Astrocyte (in vitro differentiated cells and primary cell): ENCODE results near the gene PDK2. TPM values are rescaled to one million over a fixed set of nuclear protein-coding genes. Genes with fewer than 3 reads are reported as not detected.

Source experiments
- DNase-seq: peaks from one replicate; pipeline ENCODE4 v3.0.0-alpha.2; 2010; ENCODE audit warnings: low read depth
- FAIRE-seq: peaks from 2 replicates; lab custom pipeline; 2011; peaks lifted over from hg19 to GRCh38; lab: Jason Lieb, UNC
- H2AFZ ChIP-seq: 2 replicates; pipeline ENCODE4 v1.6.0; 2012; ENCODE audit warnings: low read depth, low read length, inconsistent platforms
- H3K27ac ChIP-seq: 2 replicates; pipeline ENCODE4 v1.5.1; 2011; ENCODE audit warnings: low read depth, low read length, inconsistent platforms
- H3K27me3 ChIP-seq: 2 replicates; pipeline ENCODE4 v1.6.0; 2011; ENCODE audit warnings: low read length, inconsistent platforms; ENCODE audit not compliant: insufficient read depth
- H3K36me3 ChIP-seq: 2 replicates; pipeline ENCODE4 v1.5.1; 2011; ENCODE audit warnings: low read length, inconsistent platforms; ENCODE audit not compliant: insufficient read depth
- H3K4me1 ChIP-seq: 2 replicates; pipeline ENCODE4 v1.5.1; 2011; ENCODE audit warnings: low read length, inconsistent platforms; ENCODE audit not compliant: insufficient read depth
- H3K4me2 ChIP-seq: 2 replicates; pipeline ENCODE4 v1.6.0; 2012; ENCODE audit warnings: low read length, inconsistent platforms
- H3K4me3 ChIP-seq: 2 replicates; pipeline ENCODE4 v1.5.1; 2011; ENCODE audit warnings: low read depth, mild to moderate bottlenecking, low read length, inconsistent platforms; ENCODE audit not compliant: insufficient read depth
- H3K79me2 ChIP-seq: 2 replicates; pipeline ENCODE4 v1.6.0; 2012; ENCODE audit warnings: mild to moderate bottlenecking, low read length, inconsistent platforms; ENCODE audit not compliant: insufficient read depth
- H3K9ac ChIP-seq: 2 replicates; pipeline ENCODE4 v1.6.0; 2012; ENCODE audit warnings: mild to moderate bottlenecking, low read length, inconsistent platforms
- H3K9me3 ChIP-seq: 2 replicates; pipeline ENCODE4 v1.5.1; 2012; ENCODE audit warnings: low read depth, mild to moderate bottlenecking, low read length, inconsistent platforms; ENCODE audit not compliant: insufficient read depth
- H4K20me1 ChIP-seq: 2 replicates; pipeline ENCODE4 v1.6.0; 2012; ENCODE audit warnings: low read length, inconsistent platforms; ENCODE audit not compliant: insufficient read depth
- H3K27ac Mint-ChIP-seq: one replicate; pipeline ENCODE4 v1.8.0; 2021; ENCODE audit warnings: mild to moderate bottlenecking, mixed read lengths; ENCODE audit not compliant: unreplicated experiment
- H3K27me3 Mint-ChIP-seq: one replicate; pipeline ENCODE4 v1.8.0; 2021; ENCODE audit warnings: low read depth, mixed read lengths; ENCODE audit not compliant: unreplicated experiment
- H3K36me3 Mint-ChIP-seq: one replicate; pipeline ENCODE4 v1.8.0; 2021; ENCODE audit warnings: low read depth, mixed read lengths; ENCODE audit not compliant: unreplicated experiment
- H3K4me1 Mint-ChIP-seq: one replicate; pipeline ENCODE4 v1.8.0; 2021; ENCODE audit warnings: low read depth, mixed read lengths; ENCODE audit not compliant: unreplicated experiment
- H3K4me3 Mint-ChIP-seq: one replicate; pipeline ENCODE4 v1.8.0; 2021; ENCODE audit warnings: mild to moderate bottlenecking, moderate library complexity, mixed read lengths; ENCODE audit not compliant: unreplicated experiment
- H3K9me3 Mint-ChIP-seq: one replicate; pipeline ENCODE4 v1.8.0; 2021; ENCODE audit warnings: mild to moderate bottlenecking, mixed read lengths; ENCODE audit not compliant: unreplicated experiment
- CTCF ChIP-seq: IDR thresholded peaks from 2 replicates; pipeline ENCODE4 v1.5.1; 2011; ENCODE audit warnings: low read depth, mild to moderate bottlenecking, inconsistent platforms, low read length, moderate library complexity; ENCODE audit not compliant: insufficient read depth
- EZH2 ChIP-seq: IDR thresholded peaks from 2 replicates; pipeline ENCODE4 v1.6.1; 2012; ENCODE audit warnings: mild to moderate bottlenecking, low read length, inconsistent platforms; ENCODE audit not compliant: insufficient read depth
- total RNA-seq: library from RNA; stranded (reverse); gene quantifications from 2 replicates; pipeline ENCODE4 v1.2.1, GENCODE V29; 2021

PDK2 gene
- total RNA-seq, 1 donor from 2014 or later, result 25.8 TPM

GRCh38 chr17:50161023-50161910, 66.1 kb downstream of the PDK2 start:
- no peaks in the 10 kb centered on the region for H3K36me3 ChIP-seq
- peak overlapping the region; percentile 10 for H3K27ac ChIP-seq
- peaks cover 8% of the 10 kb centered on the region for H3K4me1 ChIP-seq
- TF ChIP-seq EZH2 (no peak), CTCF (peak; percentile 77)
- Mint-ChIP-seq H3K27me3 (peaks cover 5% of the 10 kb centered on the region), H3K4me1 (no peaks in the 10 kb centered on the region), H3K27ac (peak overlapping the region; percentile 63), H3K4me3 (peak overlapping the region; percentile 85), H3K36me3 (no peaks in the 10 kb centered on the region), H3K9me3 (peaks cover 3% of the 10 kb centered on the region)
- peak overlapping the region; percentile 90 for H3K4me2 ChIP-seq
- peak overlapping the region; percentile 72 for H3K9ac ChIP-seq
- H4K20me1 ChIP-seq, result no peaks in the 10 kb centered on the region
- DNase-seq (peak; percentile 65), FAIRE-seq (no peak)
- H3K9me3 ChIP-seq, result no peaks in the 10 kb centered on the region
- H3K4me3 ChIP-seq, result peak overlapping the region; percentile 69
- H2AFZ ChIP-seq, result peak overlapping the region; percentile 88
- no peaks in the 10 kb centered on the region for H3K27me3 ChIP-seq
- no peaks in the 10 kb centered on the region for H3K79me2 ChIP-seq

Other genes starting within 250 kb of the PDK2 start
- not detected in 2 replicates for gene TAC4, start 247.3 kb upstream of the PDK2 start, total RNA-seq
- gene DLX4, start 126.2 kb upstream of the PDK2 start, total RNA-seq, result not detected in 2 replicates
- 1.00 and 1.2 TPM in 2 replicates for gene DLX3, start 100.1 kb upstream of the PDK2 start, total RNA-seq
- 319 and 373 TPM in 2 replicates for gene ITGA3, start 39.2 kb upstream of the PDK2 start, total RNA-seq
- gene SAMD14, start 34.8 kb downstream of the PDK2 start, total RNA-seq, result 9.7 and 10.8 TPM in 2 replicates
- 73.6 and 75.9 TPM in 2 replicates for gene PPP1R9B, start 55.3 kb downstream of the PDK2 start, total RNA-seq
- gene SGCA, start 70.7 kb downstream of the PDK2 start, total RNA-seq, result 0.32 TPM in 1 of 2 replicates, not detected in the other
- gene COL1A1, start 106.3 kb downstream of the PDK2 start, total RNA-seq, result 12,796 and 18,656 TPM in 2 replicates
- gene TMEM92, start 179.1 kb downstream of the PDK2 start, total RNA-seq, result 18.3 and 28.2 TPM in 2 replicates